RCC 7860 (cell line): ENCODE data around the gene OR10G7.
"Not testable (repeated sequence)": the region's sequence is repeated elsewhere in the genome, so short reads cannot be mapped to it uniquely, and the experiment has no call there.

Experiments used
- DNase-seq: peaks from one replicate; pipeline ENCODE4 v3.0.0-alpha.2; 2015; ENCODE audit warnings: low spot score
- FAIRE-seq: peaks from 2 replicates; lab custom pipeline; 2012; peaks lifted over from hg19 to GRCh38; lab: Jason Lieb, UNC

OR10G7 gene

GRCh38 chr11:124043420-124043819, 2.3 kb upstream of the OR10G7 start:
- no peak for DNase-seq
- no peak for FAIRE-seq

GRCh38 chr11:124039557-124039956, 1.6 kb downstream of the OR10G7 start:
- DNase-seq = no peak
- FAIRE-seq = no peak

GRCh38 chr11:124036666-124037065, 4.5 kb downstream of the OR10G7 start:
- no peak for FAIRE-seq
- no peak for DNase-seq

- FAIRE-seq (no peak), DNase-seq (no peak)
Measured at GRCh38 chr11:124026498-124026897, 14.6 kb downstream of the OR10G7 start, which contains the start of gene OR10G8. TSS of gene OR10G8 (plus strand) at chr11:124026798. CDS start at chr11:124029623, 2,825 bp downstream.

GRCh38 chr11:124015837-124016236, 25.3 kb downstream of the OR10G7 start:
- not testable (repeated sequence) for DNase-seq, FAIRE-seq

GRCh38 chr11:124012697-124013096, 28.4 kb downstream of the OR10G7 start, which contains the start of gene OR10G4:
TSS of gene OR10G4 (plus strand) at chr11:124012997. CDS start at chr11:124015575, 2,578 bp downstream.
- DNase-seq (no peak), FAIRE-seq (no peak)

- FAIRE-seq = no peak
- no peak for DNase-seq
Measured at GRCh38 chr11:123995119-123995518, 46.0 kb downstream of the OR10G7 start, which contains the start of gene OR10G6. TSS of gene OR10G6 (minus strand) at chr11:123995161. CDS start at chr11:123995161, 0 bp downstream.
